B cell (primary cell): ENCODE measurements around the gene SC5D. TPM values are rescaled to one million over a fixed set of nuclear protein-coding genes. Genes with fewer than 3 reads are reported as not detected.

Experiments used
- ATAC-seq: fragments of 200-7000 bp; cut with Tn5 transposase; one replicate; pipeline ENCODE4 v1.10.0; 2021; ENCODE audit warnings: low read depth, mild to moderate bottlenecking, moderate number of reproducible peaks, moderate library complexity
- CTCF ChIA-PET: fragments of 350-600 bp; sonication (Branson Sonifier 250); formaldehyde crosslinking; loops from one replicate; lab custom pipeline; 2021; ENCODE audit warnings: antibody characterized with exemption, inconsistent platforms; lab: Charles Lee
- POLR2A ChIA-PET: fragments of 350-600 bp; sonication (Branson Sonifier 250); formaldehyde crosslinking; loops from one replicate; lab custom pipeline; 2021; ENCODE audit warnings: antibody characterized with exemption; lab: Charles Lee
- DNase-seq: peaks from one replicate; pipeline ENCODE4 v3.0.0; 2013
- H2AFZ ChIP-seq: 2 replicates; pipeline ENCODE4 v1.6.1; 2012; ENCODE audit warnings: mild to moderate bottlenecking, low read depth, low read length; ENCODE audit not compliant: insufficient read depth, poor library complexity, severe bottlenecking
- H3K27ac ChIP-seq, 2 donors: 1 replicate in 1 of 2; 2 replicates in 1 of 2; pipeline ENCODE4 v1.5.1; 2012 to 2013; ENCODE audit warnings: low read length in 2 of 2, mild to moderate bottlenecking in 2 of 2, moderate library complexity in 1 of 2
- H3K27me3 ChIP-seq, 4 experiments: fragments of 200-600 bp in 1 of 4; sonication (generic) in 1 of 4; replicated peaks in 1 of 4; 1 replicate in 2 of 4; 2 replicates in 2 of 4; pipeline versions ENCODE4 v1.6.1 to v1.7.0; 2013 to 2016; ENCODE audit warnings: low read length in 3 of 4, mild to moderate bottlenecking in 2 of 4, mixed read lengths in 1 of 4, moderate library complexity in 1 of 4; ENCODE audit not compliant: insufficient read depth in 4 of 4, control insufficient read depth in 3 of 4; ENCODE audit errors: control extremely low read depth in 1 of 4
- H3K36me3 ChIP-seq, 2 experiments: replicated peaks in 1 of 2; 1 replicate in 1 of 2; 2 replicates in 1 of 2; pipeline versions ENCODE4 v1.6.1 to v1.7.1; 2013; ENCODE audit warnings: low read length in 1 of 2; ENCODE audit not compliant: insufficient read depth in 2 of 2, control insufficient read depth in 1 of 2; ENCODE audit errors: control extremely low read depth in 1 of 2, extremely low read depth in 1 of 2
- H3K4me1 ChIP-seq, 2 donors: fragments of 200-600 bp in 1 of 2; sonication (generic) in 1 of 2; 1 replicate in 1 of 2; 2 replicates in 1 of 2; pipeline versions ENCODE4 v1.5.1 to v1.6.1; 2013 to 2017; ENCODE audit warnings: low read length in 2 of 2; ENCODE audit not compliant: control insufficient read depth in 2 of 2, insufficient read depth in 2 of 2
- H3K4me2 ChIP-seq: replicated peaks from 2 replicates; pipeline ENCODE3; 2012; ENCODE audit warnings: mild to moderate bottlenecking, low read depth, low read length; ENCODE audit not compliant: poor library complexity, severe bottlenecking
- H3K4me3 ChIP-seq, 5 experiments: fragments of 200-600 bp in 1 of 5; sonication (generic) in 1 of 5; 1 replicate in 3 of 5; 2 replicates in 2 of 5; pipeline versions ENCODE4 v1.5.1 to v1.7.0; 2011 to 2016; ENCODE audit warnings: low read length in 4 of 5, mild to moderate bottlenecking in 4 of 5, low read depth in 2 of 5, control low read depth in 1 of 5, moderate library complexity in 1 of 5; ENCODE audit not compliant: insufficient read depth in 1 of 5; ENCODE audit errors: control extremely low read depth in 1 of 5, extremely low read depth in 1 of 5
- H3K79me2 ChIP-seq: fragments of 200-600 bp; sonication (generic); one replicate; pipeline ENCODE4 v1.6.0; 2016; ENCODE audit warnings: low read length; ENCODE audit not compliant: control insufficient read depth, insufficient read depth
- H3K9ac ChIP-seq: fragments of 200-600 bp; sonication (generic); 2 replicates; pipeline ENCODE4 v1.6.1; 2017; ENCODE audit warnings: mild to moderate bottlenecking, low read length, moderate library complexity
- H3K9me3 ChIP-seq, 3 donors: one replicate each; pipeline versions ENCODE4 v1.6.1 to v1.7.1; 2013; ENCODE audit warnings: low read length in 2 of 3; ENCODE audit not compliant: control insufficient read depth in 2 of 3, insufficient read depth in 1 of 3; ENCODE audit errors: control extremely low read depth in 1 of 3
- H4K20me1 ChIP-seq: 2 replicates; pipeline ENCODE4 v1.6.0; 2012; ENCODE audit warnings: mild to moderate bottlenecking, low read length; ENCODE audit not compliant: insufficient read depth, control insufficient read depth, poor library complexity, severe bottlenecking
- H3K27ac Mint-ChIP-seq: one replicate; pipeline ENCODE4 v1.8.0; 2021; ENCODE audit warnings: mixed read lengths
- H3K27me3 Mint-ChIP-seq: one replicate; pipeline ENCODE4 v1.8.0; 2021; ENCODE audit warnings: mixed read lengths
- H3K4me1 Mint-ChIP-seq: one replicate; pipeline ENCODE4 v1.8.0; 2021; ENCODE audit warnings: mixed read lengths
- H3K4me3 Mint-ChIP-seq: one replicate; pipeline ENCODE4 v1.8.0; 2021; ENCODE audit warnings: mixed read lengths
- H3K9me3 Mint-ChIP-seq: one replicate; pipeline ENCODE4 v1.8.0; 2022; ENCODE audit warnings: mixed read lengths; ENCODE audit not compliant: insufficient read depth
- CTCF ChIP-seq: fragments of 200-600 bp; IDR thresholded peaks from one replicate; pipeline ENCODE4 v1.8.0; 2022; ENCODE audit warnings: antibody characterized with exemption, mild to moderate bottlenecking
- EZH2 ChIP-seq: IDR thresholded peaks from 2 replicates; pipeline ENCODE4 v1.6.1; 2012; ENCODE audit warnings: borderline replicate concordance, low read depth, mild to moderate bottlenecking, moderate library complexity, low read length; ENCODE audit not compliant: insufficient read depth, poor library complexity, severe bottlenecking
- WGBS: methylation state at CpG from one replicate; pipeline ENCODE4 v1.1.5; 2013; ENCODE audit warnings: missing lambda C conversion rate; ENCODE audit not compliant: insufficient coverage; 5-methylcytosine and 5-hydroxymethylcytosine counted together
- intact Hi-C: fragments of 100-400 bp; cut with micrococcal nuclease; formaldehyde crosslinking; loops from one replicate; pipeline ENCODE4 v1.10.0; 2022
- polyA plus RNA-seq: library from polyadenylated mRNA; depleted of rRNA; stranded (reverse); fragments of >200 nt; gene quantifications from 2 replicates; pipeline ENCODE4 v1.2.3, GENCODE V29; 2012
- total RNA-seq, 2 donors: library from RNA; stranded (reverse); fragments of 120-200 nt in 1 of 2; gene quantifications; 1 replicate in 1 of 2; 2 replicates in 1 of 2; pipeline versions ENCODE4 v1.2.3 to v1.2.4, GENCODE V29; 2013 to 2022

Gene SC5D
- total and polyA plus RNA-seq, 2 donors (not counting 1 experiment from before 2014, with no cell fraction given): 15.2 to 54.8 TPM

- H3K9me3 ChIP-seq: no peaks in the 10 kb centered on the region
- H3K4me1 Mint-ChIP-seq: peaks cover 8% of the 10 kb centered on the region
- WGBS: 70% methylated on average over 2 of the region's 4 CpGs
- ChIA-PET POLR2A (no interaction called here), CTCF (interaction anchor here (1.2 to 1.9 kb wide), 3 partner anchors 18 to 265 kb away, joined by 3 read pairs; no protein-coding TSS in a partner anchor)
- intact Hi-C loops: no loop called here
- H3K79me2 ChIP-seq: no peaks in the 10 kb centered on the region
- H3K27ac ChIP-seq: no peak overlapping the region
- H3K27ac Mint-ChIP-seq: no peak overlapping the region
- no peaks in the 10 kb centered on the region for H4K20me1 ChIP-seq
- no peak for TF ChIP-seq EZH2
- TF ChIP-seq CTCF: no peak
- no peak overlapping the region for H2AFZ ChIP-seq
- H3K4me3 ChIP-seq: no peak overlapping the region
- no peak overlapping the region for H3K4me3 Mint-ChIP-seq
- no peaks in the 10 kb centered on the region for H3K9me3 Mint-ChIP-seq
- no peak overlapping the region for H3K9ac ChIP-seq
- H3K4me2 ChIP-seq: no peak overlapping the region
- peaks cover 22 to 25% of the 10 kb centered on the region in 2 donors for H3K4me1 ChIP-seq
- ATAC-seq: no peak
- H3K36me3 ChIP-seq: no peaks in the 10 kb centered on the region
- peaks cover 10% of the 10 kb centered on the region for H3K27me3 Mint-ChIP-seq
- no peak for DNase-seq
- H3K27me3 ChIP-seq: peaks cover 0 to 3% (median 0%) of the 10 kb centered on the region in 4 experiments
These were observed 33.7 kb downstream of the SC5D start for GRCh38 chr11:121326230-121326629.

DNA sequence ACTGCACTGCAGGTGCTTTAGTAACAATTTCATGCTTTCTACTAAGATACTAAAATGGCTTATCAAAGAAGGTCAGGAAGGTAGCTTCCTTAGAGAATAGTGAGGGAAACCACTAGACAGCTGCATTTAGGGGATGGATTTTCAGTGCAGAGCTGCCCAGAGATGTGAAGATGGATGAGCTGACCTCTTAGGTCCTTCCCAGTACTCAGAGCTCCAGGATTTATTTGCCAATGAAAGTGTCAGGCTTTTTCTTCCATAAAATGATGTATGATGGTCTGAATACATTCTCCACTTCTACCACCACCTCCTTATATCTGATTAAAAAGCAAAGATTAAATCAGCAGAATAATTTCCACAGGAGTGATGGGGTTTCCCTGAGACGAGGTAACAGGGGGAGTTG is 35.0 kb downstream of the SC5D start:
- Mint-ChIP-seq H3K9me3 (no peaks in the 10 kb centered on the region), H3K27ac (no peak overlapping the region), H3K27me3 (peaks cover 9% of the 10 kb centered on the region), H3K4me3 (no peak overlapping the region), H3K4me1 (no peaks in the 10 kb centered on the region)
- Histone ChIP-seq H4K20me1 (no peaks in the 10 kb centered on the region), H3K27me3 (peaks cover 0 to 3% (median 0%) of the 10 kb centered on the region in 4 experiments), H3K4me3 (no peak overlapping the region), H3K9ac (no peak overlapping the region), H2AFZ (no peak overlapping the region), H3K4me2 (no peak overlapping the region), H3K27ac (no peak overlapping the region), H3K4me1 (peaks cover 16 to 19% of the 10 kb centered on the region in 2 donors), H3K9me3 (no peaks in the 10 kb centered on the region), H3K36me3 (no peaks in the 10 kb centered on the region), H3K79me2 (no peaks in the 10 kb centered on the region)
- CTCF ChIA-PET: interaction anchor here (1.2 to 1.4 kb wide), 2 partner anchors 239 to 264 kb away, joined by 3 to 5 read pairs; no protein-coding TSS in a partner anchor
- POLR2A ChIA-PET: no interaction called here
- WGBS: 78% methylated on average over 1 of the region's 1 CpG
- TF ChIP-seq EZH2 (no peak), CTCF (no peak)
- intact Hi-C loops: no loop called here
- no peak for DNase-seq
- no peak for ATAC-seq
